HCT116 (cell line): ENCODE data around the gene ADARB2.

Source experiments
- CTCF ChIP-seq, 3 experiments: fragments of 200-600 bp in 1 of 3; sonication (generic) in 1 of 3; IDR thresholded peaks in 2 of 3; conservative IDR thresholded peaks in 1 of 3; 2 replicates each; pipeline ENCODE4 v1.5.1; 2012 to 2017; ENCODE audit warnings: low read depth in 2 of 3, low read length in 2 of 3, antibody characterized with exemption in 1 of 3, borderline replicate concordance in 1 of 3, control low read depth in 1 of 3, mild to moderate bottlenecking in 1 of 3, mixed read lengths in 1 of 3, mixed run types in 1 of 3, moderate library complexity in 1 of 3; ENCODE audit not compliant: insufficient read depth in 1 of 3
- EGR1 ChIP-seq: IDR thresholded peaks from 2 replicates; pipeline ENCODE4 v1.6.1; 2012; ENCODE audit warnings: low read depth
- EZH2 ChIP-seq: fragments of 200-600 bp; sonication (generic); IDR thresholded peaks from 2 replicates; pipeline ENCODE4 v1.6.1; 2017; ENCODE audit warnings: antibody characterized with exemption, mixed run types
- POLR2A ChIP-seq: IDR thresholded peaks from 2 replicates; pipeline ENCODE4 v1.7.0; 2011; ENCODE audit warnings: borderline replicate concordance; ENCODE audit not compliant: insufficient read depth, insufficient read length; ENCODE audit errors: extremely low read depth
- POLR2AphosphoS5 ChIP-seq: IDR thresholded peaks from 2 replicates; pipeline ENCODE4 v1.6.1; 2011; ENCODE audit warnings: mild to moderate bottlenecking, low read depth, low read length, moderate library complexity
- TCF7L2 ChIP-seq: IDR thresholded peaks from 2 replicates; pipeline ENCODE4 v1.7.0; 2011; ENCODE audit warnings: borderline replicate concordance, inconsistent platforms; ENCODE audit not compliant: insufficient read depth, insufficient read length; ENCODE audit errors: extremely low read depth

- TF ChIP-seq POLR2A (no peak), EGR1 (no peak), EZH2 (no peak), POLR2AphosphoS5 (no peak), CTCF (IDR thresholded peaks at IDR 0.05 in 2 of 3, conservative IDR thresholded peaks at IDR 0.05 in 1 of 3; ENCODE audit: borderline replicate concordance in 1 of 3, insufficient read depth in 1 of 3, low read depth in 2 of 3, low read length in 2 of 3) (peak; percentile 14 to 41 (median 28); a peak in 4 of 6 replicates), TCF7L2 (no peak)
Measured at GRCh38 chr10:1243486-1244234, 493.7 kb downstream of the ADARB2 start.
